HCT116 (cell line): ENCODE results near the gene CLEC17A. TPM values are rescaled to one million over a fixed set of nuclear protein-coding genes. Genes with fewer than 3 reads are reported as not detected.

ENCODE experiments used
- ATAC-seq: fragments of 200-7000 bp; cut with Tn5 transposase; 2 replicates; pipeline ENCODE4 v1.9.1; 2020; ENCODE audit warnings: mild to moderate bottlenecking, moderate library complexity
- BruUV-seq: library from RNA; stranded (reverse); fragments of 400-500 nt; replicated peaks from 2 replicates; lab custom pipeline; 2021; lab: Mats Ljungman, UMichigan
- CTCF ChIA-PET: fragments of 300-600 bp; sonication (Branson Sonifier 250); formaldehyde crosslinking; loops from one replicate; lab custom pipeline; 2021; ENCODE audit warnings: antibody characterized with exemption; lab: Charles Lee
- POLR2A ChIA-PET: fragments of 300-600, 350-600 bp; sonication (Branson Sonifier 250); formaldehyde crosslinking; loops from one replicate; lab custom pipeline; 2021; ENCODE audit warnings: antibody characterized with exemption; lab: Charles Lee
- RAD21 ChIA-PET, 2 experiments: fragments of 300-600 bp; sonication (Branson Sonifier 250); formaldehyde crosslinking; loops; one replicate each; lab custom pipeline; 2023; ENCODE audit warnings: low total read pairs in 2 of 2; ENCODE audit not compliant: uncharacterized antibody in 2 of 2, unreplicated experiment in 2 of 2, low non-redundant PET in 1 of 2; lab: Charles Lee
- DNase-seq: peaks from one replicate; pipeline ENCODE4 v3.0.0-alpha.2; 2010; ENCODE audit warnings: low read depth, low spot score
- H2AFZ ChIP-seq: fragments of 200-600 bp; shearing (Covaris generic), sonication (generic); 2 replicates; pipeline ENCODE4 v1.6.1; 2017; ENCODE audit warnings: low read depth, mixed run types, mixed read lengths, antibody characterized with exemption, low read length; ENCODE audit not compliant: poor library complexity, severe bottlenecking
- H3K27ac ChIP-seq: 2 replicates; pipeline ENCODE4 v1.5.1; 2012; ENCODE audit warnings: low read depth, low read length
- H3K27me3 ChIP-seq: fragments of 200-600 bp; sonication (generic); 2 replicates; pipeline ENCODE4 v1.6.1; 2016; ENCODE audit warnings: mixed run types, low read length, mixed read lengths; ENCODE audit not compliant: insufficient read depth
- H3K36me3 ChIP-seq, 2 experiments: fragments of 200-500 bp in 1 of 2; fragments of 200-600 bp in 1 of 2; sonication (Bioruptor generic) in 1 of 2; sonication (generic) in 1 of 2; 2 replicates each; pipeline versions ENCODE4 v1.5.1 to v1.6.1; 2014 to 2016; ENCODE audit warnings: low read length in 2 of 2, inconsistent platforms in 1 of 2, mixed read lengths in 1 of 2, mixed run types in 1 of 2; ENCODE audit not compliant: insufficient read depth in 2 of 2, control insufficient read depth in 1 of 2
- H3K4me1 ChIP-seq, 2 experiments: fragments of 200-600 bp in 1 of 2; sonication (generic) in 1 of 2; 2 replicates each; pipeline versions ENCODE4 v1.5.1 to v1.6.1; 2012 to 2017; ENCODE audit warnings: low read length in 2 of 2, inconsistent platforms in 1 of 2, mild to moderate bottlenecking in 1 of 2, mixed read lengths in 1 of 2, mixed run types in 1 of 2, moderate library complexity in 1 of 2; ENCODE audit not compliant: insufficient read depth in 2 of 2, control insufficient read depth in 1 of 2
- H3K4me2 ChIP-seq: fragments of 200-600 bp; sonication (generic); 2 replicates; pipeline ENCODE4 v1.6.1; 2017; ENCODE audit warnings: mixed run types, low read length, mixed read lengths
- H3K4me3 ChIP-seq, 2 experiments: fragments of 200-600 bp in 1 of 2; sonication (generic) in 1 of 2; replicated peaks in 1 of 2; 2 replicates each; pipeline ENCODE4 v1.5.1; 2011 to 2016; ENCODE audit warnings: low read length in 2 of 2, control low read depth in 1 of 2, low read depth in 1 of 2, mild to moderate bottlenecking in 1 of 2, mixed read lengths in 1 of 2, mixed run types in 1 of 2
- H3K79me2 ChIP-seq: fragments of 200-600 bp; sonication (generic); 2 replicates; pipeline ENCODE4 v1.6.1; 2017; ENCODE audit warnings: mild to moderate bottlenecking, mixed run types, low read length, moderate library complexity, mixed read lengths; ENCODE audit not compliant: insufficient read depth
- H3K9ac ChIP-seq: fragments of 200-600 bp; sonication (generic); 2 replicates; pipeline ENCODE4 v1.6.1; 2016; ENCODE audit warnings: low read length, mixed read lengths
- H3K9me2 ChIP-seq: fragments of 200-600 bp; sonication (generic), shearing (Covaris generic); 2 replicates; pipeline ENCODE4 v1.6.1; 2017; ENCODE audit warnings: mixed run types, mild to moderate bottlenecking, moderate library complexity; ENCODE audit not compliant: insufficient read depth
- H3K9me3 ChIP-seq, 2 experiments: fragments of 200-500 bp in 1 of 2; fragments of 200-600 bp in 1 of 2; sonication (Bioruptor generic) in 1 of 2; sonication (generic) in 1 of 2; 2 replicates each; pipeline ENCODE4 v1.6.1; 2014 to 2017; ENCODE audit warnings: low read length in 2 of 2, mixed read lengths in 2 of 2, inconsistent platforms in 1 of 2, low read depth in 1 of 2, mild to moderate bottlenecking in 1 of 2, mixed run types in 1 of 2, moderate library complexity in 1 of 2; ENCODE audit not compliant: control insufficient read depth in 1 of 2, insufficient read depth in 1 of 2
- H4K20me1 ChIP-seq: fragments of 200-600 bp; sonication (generic), shearing (Covaris generic); 2 replicates; pipeline ENCODE4 v1.6.1; 2017; ENCODE audit warnings: mixed run types, mild to moderate bottlenecking, moderate library complexity; ENCODE audit not compliant: insufficient read depth
- CEBPB ChIP-seq: IDR thresholded peaks from 2 replicates; pipeline ENCODE4 v1.6.1; 2012; ENCODE audit warnings: low read depth
- CTCF ChIP-seq, 3 experiments: fragments of 200-600 bp in 1 of 3; sonication (generic) in 1 of 3; IDR thresholded peaks in 2 of 3; conservative IDR thresholded peaks in 1 of 3; 2 replicates each; pipeline ENCODE4 v1.5.1; 2012 to 2017; ENCODE audit warnings: low read depth in 2 of 3, low read length in 2 of 3, antibody characterized with exemption in 1 of 3, borderline replicate concordance in 1 of 3, control low read depth in 1 of 3, mild to moderate bottlenecking in 1 of 3, mixed read lengths in 1 of 3, mixed run types in 1 of 3, moderate library complexity in 1 of 3; ENCODE audit not compliant: insufficient read depth in 1 of 3
- EZH2 ChIP-seq: fragments of 200-600 bp; sonication (generic); IDR thresholded peaks from 2 replicates; pipeline ENCODE4 v1.6.1; 2017; ENCODE audit warnings: antibody characterized with exemption, mixed run types
- JUND ChIP-seq: IDR thresholded peaks from 2 replicates; pipeline ENCODE4 v1.6.1; 2012
- MAX ChIP-seq: IDR thresholded peaks from 2 replicates; pipeline ENCODE4 v1.6.1; 2012
- POLR2AphosphoS5 ChIP-seq: IDR thresholded peaks from 2 replicates; pipeline ENCODE4 v1.6.1; 2011; ENCODE audit warnings: mild to moderate bottlenecking, low read depth, low read length, moderate library complexity
- RAD21 ChIP-seq: IDR thresholded peaks from 2 replicates; pipeline ENCODE4 v1.6.1; 2012; ENCODE audit warnings: low read depth, mild to moderate bottlenecking
- SRF ChIP-seq: IDR thresholded peaks from 2 replicates; pipeline ENCODE4 v1.6.1; 2012; ENCODE audit warnings: low read depth
- ZFX ChIP-seq: fragments of 450-650 bp; IDR thresholded peaks from 2 replicates; pipeline ENCODE4 v1.6.1; 2017
- ZNF274 ChIP-seq: fragments of 200-500 bp; sonication (Bioruptor generic); IDR thresholded peaks from 2 replicates; pipeline ENCODE4 v1.6.1; 2014; ENCODE audit warnings: mild to moderate bottlenecking, low read depth, low read length, inconsistent platforms
- intact Hi-C: fragments of 100-400 bp; cut with micrococcal nuclease; formaldehyde crosslinking; loops from 2 replicates; pipeline ENCODE4 v1.10.0; 2022
- total RNA-seq: library from RNA; stranded (reverse); gene quantifications from one replicate; pipeline ENCODE4 v1.2.1, GENCODE V29; 2021; ENCODE audit not compliant: unreplicated experiment

CLEC17A gene
- total RNA-seq, 1 experiment from 2014 or later: not detected

GRCh38 chr19:14542711-14543328 lies 40.1 kb upstream of the CLEC17A start:
- ChIA-PET POLR2A (interaction anchor here (0.9 to 1.0 kb wide), 2 partner anchors 12 to 23 kb away, joined by 3 read pairs; no protein-coding TSS in a partner anchor), RAD21 (no interaction called here), CTCF (interaction anchor here (1.1 kb wide), 1 partner anchor 14 kb away, joined by 3 read pairs; no protein-coding TSS in a partner anchor)
- no peak for DNase-seq
- Histone ChIP-seq H3K27me3 (no peaks in the 10 kb centered on the region), H3K36me3 (peaks cover 0 to 6% of the 10 kb centered on the region in 2 experiments; a peak in 2 of 4 replicates), H3K27ac (no peak overlapping the region), H2AFZ (no peak overlapping the region), H4K20me1 (no peaks in the 10 kb centered on the region), H3K4me3 (no peak overlapping the region), H3K9me3 (no peaks in the 10 kb centered on the region), H3K9ac (no peak overlapping the region), H3K9me2 (no peaks in the 10 kb centered on the region), H3K79me2 (peaks cover 90% of the 10 kb centered on the region), H3K4me2 (no peak overlapping the region), H3K4me1 (peaks cover 0 to 16% of the 10 kb centered on the region in 2 experiments; a peak in 2 of 4 replicates)
- intact Hi-C loops: no loop called here
- no TSS peak for BruUV-seq
- no peak for TF ChIP-seq CTCF (IDR thresholded peaks at IDR 0.05 in 2 of 3, conservative IDR thresholded peaks at IDR 0.05 in 1 of 3; ENCODE audit: borderline replicate concordance in 1 of 3, insufficient read depth in 1 of 3, low read depth in 2 of 3, low read length in 2 of 3)
- no peak for TF ChIP-seq ZNF274
- TF ChIP-seq JUND: no peak
- no peak for TF ChIP-seq SRF
- no peak for TF ChIP-seq EZH2
- no peak for TF ChIP-seq ZFX
- no peak for TF ChIP-seq POLR2AphosphoS5
- no peak for TF ChIP-seq MAX
- no peak for TF ChIP-seq RAD21
- no peak for TF ChIP-seq CEBPB
- ATAC-seq: peak; percentile 30; the same call in 1 of the 2 replicates
